Mucosa of gallbladder (tissue), 1 donor: ENCODE results near the gene LUZP1. TPM values are rescaled to one million over a fixed set of nuclear protein-coding genes. Genes with fewer than 3 reads are reported as not detected.

ENCODE experiments used
- DNase-seq: peaks from one replicate; pipeline ENCODE4 v3.0.0-alpha.2; 2020; ENCODE audit warnings: low spot score
- total RNA-seq: library from RNA; stranded (reverse); gene quantifications from one replicate; pipeline ENCODE4 v1.2.1, GENCODE V29; 2021
- donor health status: DM: no; HTN: no; CAD: no.

The LUZP1 gene
- total RNA-seq, 1 donor from 2014 or later = 40.8 TPM

GRCh38 chr1:23085696-23086095 is 83.0 kb downstream of the LUZP1 start:
- DNase-seq = no peak

GRCh38 chr1:23084880-23085279 is 83.8 kb downstream of the LUZP1 start:
- no peak for DNase-seq

- DNase-seq = peak; percentile 46
These were observed 84.8 kb downstream of the LUZP1 start for GRCh38 chr1:23083714-23084480.

- no peak for DNase-seq
These were observed 87.3 kb downstream of the LUZP1 start for GRCh38 chr1:23081376-23081775.

GRCh38 chr1:23080885-23081284 is 87.8 kb downstream of the LUZP1 start:
- DNase-seq = no peak

- no peak for DNase-seq
These were observed 89.6 kb downstream of the LUZP1 start for GRCh38 chr1:23079025-23079424.

- DNase-seq = no peak
These were observed 94.6 kb downstream of the LUZP1 start for GRCh38 chr1:23074012-23074411.

GRCh38 chr1:23069675-23070074 is 99.0 kb downstream of the LUZP1 start:
- DNase-seq = no peak

GRCh38 chr1:23069149-23069548 is 99.5 kb downstream of the LUZP1 start:
- no peak for DNase-seq

- no peak for DNase-seq
These were observed 102.6 kb downstream of the LUZP1 start for GRCh38 chr1:23066075-23066474.

- no peak for DNase-seq
These were observed 103.3 kb downstream of the LUZP1 start for GRCh38 chr1:23065385-23065784.

- no peak for DNase-seq
These were observed 106.4 kb downstream of the LUZP1 start for GRCh38 chr1:23062271-23062670.

GRCh38 chr1:23057301-23057700 is 111.4 kb downstream of the LUZP1 start:
- no peak for DNase-seq

- no peak for DNase-seq
These were observed 117.3 kb downstream of the LUZP1 start for GRCh38 chr1:23051290-23051909.

- DNase-seq = no peak
These were observed 118.5 kb downstream of the LUZP1 start for GRCh38 chr1:23050201-23050600.

- no peak for DNase-seq
These were observed 124.6 kb downstream of the LUZP1 start for GRCh38 chr1:23044035-23044434.

- DNase-seq = no peak
These were observed 128.1 kb downstream of the LUZP1 start for GRCh38 chr1:23040509-23040908.

- DNase-seq = no peak
These were observed 129.3 kb downstream of the LUZP1 start for GRCh38 chr1:23039308-23039826.

- DNase-seq = no peak
These were observed 131.4 kb downstream of the LUZP1 start for GRCh38 chr1:23037081-23037740.

- no peak for DNase-seq
These were observed 132.7 kb downstream of the LUZP1 start for GRCh38 chr1:23035823-23036452.
